OCI-LY3 (cell line): ENCODE measurements around the gene PPDPF.

Experiments
- H2AFZ ChIP-seq: fragments of 200-600, 300-600 bp; shearing (Covaris generic); 2 replicates; pipeline ENCODE4 v1.6.0; 2014; ENCODE audit warnings: antibody characterized with exemption, low read depth, low read length
- H3K27ac ChIP-seq: fragments of 200-600, 300-600 bp; sonication (generic); 2 replicates; pipeline ENCODE4 v1.5.1; 2014; ENCODE audit warnings: mild to moderate bottlenecking, low read length, moderate library complexity, mixed read lengths
- H3K27me3 ChIP-seq: fragments of 200-600, 300-600 bp; sonication (generic); 2 replicates; pipeline ENCODE4 v1.6.1; 2014; ENCODE audit warnings: low read depth, low read length, mixed read lengths
- H3K36me3 ChIP-seq: fragments of 200-600, 300-600 bp; sonication (generic); replicated peaks from 2 replicates; pipeline ENCODE3; 2014; ENCODE audit warnings: low read depth, low read length, mixed read lengths
- H3K4me1 ChIP-seq: fragments of 300-600, 200-600 bp; sonication (generic); 2 replicates; pipeline ENCODE4 v1.6.1; 2014; ENCODE audit warnings: low read length, mixed read lengths
- H3K4me2 ChIP-seq: fragments of 200-600, 300-600 bp; sonication (generic); 2 replicates; pipeline ENCODE4 v1.6.1; 2014; ENCODE audit warnings: low read length, mixed read lengths
- H3K4me3 ChIP-seq: fragments of 300-600, 200-600 bp; sonication (generic); 2 replicates; pipeline ENCODE4 v1.5.1; 2014; ENCODE audit warnings: antibody characterized with exemption, mild to moderate bottlenecking, low read length, moderate library complexity
- H3K79me2 ChIP-seq: fragments of 300-600, 200-600 bp; shearing (Covaris generic); 2 replicates; pipeline ENCODE4 v1.6.1; 2014; ENCODE audit warnings: mild to moderate bottlenecking, low read length, mixed read lengths
- H3K9ac ChIP-seq: fragments of 300-600, 200-600 bp; shearing (Covaris generic); 2 replicates; pipeline ENCODE4 v1.6.0; 2014; ENCODE audit warnings: mild to moderate bottlenecking, low read length, moderate library complexity
- H3K9me3 ChIP-seq: fragments of 200-600, 300-600 bp; shearing (Covaris generic); 2 replicates; pipeline ENCODE4 v1.6.1; 2014; ENCODE audit warnings: low read length, mixed read lengths; ENCODE audit not compliant: insufficient read depth
- H4K20me1 ChIP-seq: fragments of 200-600, 300-600 bp; sonication (generic); 2 replicates; pipeline ENCODE4 v1.6.1; 2016; ENCODE audit warnings: low read length, mixed read lengths; ENCODE audit not compliant: insufficient read depth
- CTCF ChIP-seq: fragments of 200-600, 300-600 bp; sonication (generic); IDR thresholded peaks from 2 replicates; pipeline ENCODE4 v1.5.1; 2014; ENCODE audit warnings: antibody characterized with exemption, low read length, low read depth
- EZH2phosphoT487 ChIP-seq: fragments of 200-600 bp; shearing (Covaris generic); IDR thresholded peaks from 2 replicates; pipeline ENCODE4 v1.6.1; 2018; ENCODE audit warnings: antibody characterized with exemption, mixed run types, low read depth

Gene PPDPF

DNA sequence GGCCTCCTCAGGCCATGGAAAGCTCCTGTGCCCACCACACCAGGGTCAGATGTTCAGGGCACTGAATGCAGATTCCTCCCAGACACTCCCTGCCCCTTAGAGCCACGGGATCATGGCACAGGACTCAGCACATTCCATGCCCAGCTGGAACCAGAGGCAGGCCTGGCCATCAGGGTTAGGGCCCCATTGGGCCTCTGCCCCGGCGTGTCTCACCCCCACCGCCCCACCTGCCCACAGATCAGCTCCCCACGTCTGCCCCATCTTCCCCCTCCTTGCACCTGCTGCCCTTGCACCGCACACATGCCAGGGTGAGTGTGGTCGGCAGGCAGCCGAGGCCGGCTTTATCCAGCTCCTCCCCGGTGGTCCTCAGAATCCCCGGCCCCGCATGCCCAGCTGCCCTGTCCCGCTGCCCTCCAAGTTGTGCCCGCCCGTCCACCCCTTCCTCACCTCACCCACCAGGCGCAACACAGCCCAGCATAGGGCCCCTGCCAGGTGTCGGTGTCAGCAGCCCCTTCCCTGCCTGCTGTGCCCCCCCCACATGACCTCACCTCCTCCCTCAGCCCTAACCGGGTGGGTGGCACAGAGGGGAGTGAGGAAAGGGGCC, 29.2 kb downstream of the PPDPF start:
- TF ChIP-seq EZH2phosphoT487 (no peak), CTCF (no peak)
- peaks cover 4% of the 10 kb centered on the region; the same call in 1 of the 2 replicates for H4K20me1 ChIP-seq
- no peak overlapping the region for H3K9ac ChIP-seq
- no peak overlapping the region for H3K4me2 ChIP-seq
- no peak overlapping the region for H2AFZ ChIP-seq
- H3K27ac ChIP-seq: no peak overlapping the region
- no peak overlapping the region for H3K4me3 ChIP-seq
- H3K9me3 ChIP-seq: no peaks in the 10 kb centered on the region
- no peaks in the 10 kb centered on the region for H3K79me2 ChIP-seq
- H3K36me3 ChIP-seq: no peaks in the 10 kb centered on the region
- peaks cover 10% of the 10 kb centered on the region for H3K4me1 ChIP-seq
- peaks cover 78% of the 10 kb centered on the region for H3K27me3 ChIP-seq

DNA sequence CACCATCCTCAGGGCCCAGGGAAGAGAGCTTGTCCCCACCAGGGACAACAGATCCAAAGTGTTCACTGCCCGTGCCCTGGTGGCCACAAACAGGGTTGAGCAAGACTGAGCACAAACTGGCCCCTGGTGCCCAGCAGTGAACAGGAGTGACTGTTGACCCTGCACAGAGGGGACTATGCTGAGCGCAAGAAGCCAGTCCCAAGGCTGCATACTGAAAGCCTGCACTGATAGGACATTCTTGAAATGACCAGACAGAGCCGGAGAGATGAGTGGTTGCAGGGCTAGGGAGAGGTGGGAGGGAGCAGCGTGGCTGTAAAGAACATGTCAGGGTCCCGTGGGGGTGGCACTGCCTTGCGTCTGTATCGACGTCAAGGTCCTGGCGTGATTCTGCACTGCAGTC, 30.5 kb downstream of the PPDPF start:
- Histone ChIP-seq H3K36me3 (no peaks in the 10 kb centered on the region), H2AFZ (no peak overlapping the region), H3K4me3 (no peak overlapping the region), H3K4me1 (peaks cover 10% of the 10 kb centered on the region), H3K27ac (no peak overlapping the region), H3K27me3 (peaks cover 76% of the 10 kb centered on the region), H3K9ac (no peak overlapping the region), H3K4me2 (no peak overlapping the region), H3K79me2 (no peaks in the 10 kb centered on the region), H3K9me3 (no peaks in the 10 kb centered on the region), H4K20me1 (peaks cover 10% of the 10 kb centered on the region; the same call in 1 of the 2 replicates)
- TF ChIP-seq EZH2phosphoT487: no peak
- no peak for TF ChIP-seq CTCF

GRCh38 chr20:63552481-63553249, 32.1 kb downstream of the PPDPF start:
- H3K27me3 ChIP-seq: peaks cover 69% of the 10 kb centered on the region
- no peak overlapping the region for H3K4me3 ChIP-seq
- H3K27ac ChIP-seq: no peak overlapping the region

More at GRCh38 chr20:63552481-63553249, 32.1 kb downstream of the PPDPF start:
- Histone ChIP-seq H3K9ac (no peak overlapping the region), H3K36me3 (no peaks in the 10 kb centered on the region), H4K20me1 (peaks cover 14% of the 10 kb centered on the region; the same call in 1 of the 2 replicates), H2AFZ (no peak overlapping the region), H3K79me2 (no peaks in the 10 kb centered on the region), H3K9me3 (no peaks in the 10 kb centered on the region), H3K4me1 (peaks cover 10% of the 10 kb centered on the region), H3K4me2 (peak overlapping the region; percentile 65)
- TF ChIP-seq EZH2phosphoT487 (no peak), CTCF (no peak)
